Measurements from ENCODE around the gene VPS37B. TPM values are rescaled to one million over a fixed set of nuclear protein-coding genes. Genes with fewer than 3 reads are reported as not detected.

VPS37B gene
- total and polyA plus RNA-seq, 10 of the 15 experiments (the other 5 are each of a cell fraction or from before 2014, with no cell fraction given), result 0.66 to 68.6 (median 39.6) TPM

- TF ChIP-seq ZBTB4 (CRISPR knock-in tag; IDR thresholded peaks at IDR 0.05) (no peak), ZBTB33 (IDR thresholded peaks at IDR 0.05) (no peak), ZSCAN29 (IDR thresholded peaks at IDR 0.05) (no peak), SUZ12 (IDR thresholded peaks at IDR 0.05; ENCODE audit: unreplicated experiment) (no peak), PKNOX1 (IDR thresholded peaks at IDR 0.05) (no peak), ZZZ3 (IDR thresholded peaks at IDR 0.05; ENCODE audit: control insufficient read depth, insufficient read length, low read depth) (no peak)
Measured at GRCh38 chr12:122899887-122900286, 4.0 kb upstream of the VPS37B start (continued).

All from GM12878 (cell line).